Large intestine (tissue), 3 donors: ENCODE measurements around the gene KDM4C. TPM values are rescaled to one million over a fixed set of nuclear protein-coding genes. Genes with fewer than 3 reads are reported as not detected.

ENCODE experiments used
- DNase-seq, 2 donors: peaks; one replicate each; pipeline versions ENCODE4 v3.0.0 to v3.0.0-alpha.2; 2013
- H3K27ac ChIP-seq: one replicate; pipeline ENCODE4 v1.5.1; 2013; ENCODE audit warnings: low read length
- H3K27me3 ChIP-seq: 2 replicates; pipeline ENCODE4 v1.6.1; 2013; ENCODE audit warnings: low read length; ENCODE audit not compliant: control insufficient read depth, insufficient read depth
- H3K36me3 ChIP-seq: 2 replicates; pipeline ENCODE4 v1.6.1; 2013; ENCODE audit warnings: low read length; ENCODE audit not compliant: control insufficient read depth, insufficient read depth
- H3K4me1 ChIP-seq: one replicate; pipeline ENCODE4 v1.6.1; 2013; ENCODE audit warnings: low read length; ENCODE audit not compliant: control insufficient read depth, insufficient read depth
- H3K4me3 ChIP-seq: one replicate; pipeline ENCODE4 v1.5.1; 2013; ENCODE audit warnings: low read length
- H3K9me3 ChIP-seq: one replicate; pipeline ENCODE4 v1.6.1; 2013; ENCODE audit warnings: mild to moderate bottlenecking, low read depth, low read length, moderate library complexity; ENCODE audit not compliant: control insufficient read depth
- WGBS: methylation state at CpG from one replicate; pipeline ENCODE4 v1.1.5; 2013; ENCODE audit warnings: low lambda C conversion rate; ENCODE audit not compliant: insufficient coverage; 5-methylcytosine and 5-hydroxymethylcytosine counted together
- polyA plus RNA-seq: library from polyadenylated mRNA; unstranded; fragments of 120-200 nt; gene quantifications from one replicate; pipeline ENCODE4 v1.2.1, GENCODE V29; 2013

The KDM4C gene
- polyA plus RNA-seq, 1 donor: 27.2 TPM

- H3K9me3 ChIP-seq: no peaks in the 10 kb centered on the region
- no peak overlapping the region for H3K4me3 ChIP-seq
- H3K4me1 ChIP-seq: no peaks in the 10 kb centered on the region
- H3K27me3 ChIP-seq: no peaks in the 10 kb centered on the region
- WGBS: no CpG with 5 or more reads among the region's 1 CpG
- DNase-seq: no peak
- peaks cover 8% of the 10 kb centered on the region for H3K36me3 ChIP-seq
- H3K27ac ChIP-seq: no peak overlapping the region
These were observed 325.4 kb downstream of the KDM4C start for GRCh38 chr9:7083192-7083591.

DNA sequence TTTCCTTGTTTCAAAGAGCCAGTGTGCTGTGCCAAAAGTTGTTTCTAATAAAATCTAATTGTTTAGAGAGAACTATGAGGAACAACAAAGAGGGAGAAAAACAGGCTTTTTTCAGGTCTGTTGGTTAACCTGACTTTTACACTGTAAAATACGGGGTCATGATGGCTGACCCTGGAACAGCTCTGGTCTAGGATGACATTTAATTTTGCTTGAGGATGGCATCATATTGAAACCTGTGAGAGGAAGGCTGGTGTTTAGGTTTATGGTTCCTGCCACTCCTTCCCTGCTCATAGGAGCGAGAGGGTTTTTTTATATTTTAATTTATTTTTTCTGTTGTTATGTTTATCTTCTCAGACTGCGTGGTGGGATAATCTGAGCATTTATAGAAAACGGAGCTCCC lies 327.6 kb downstream of the KDM4C start:
- H3K27me3 ChIP-seq: no peaks in the 10 kb centered on the region
- H3K36me3 ChIP-seq: peaks cover 8% of the 10 kb centered on the region
- no peaks in the 10 kb centered on the region for H3K4me1 ChIP-seq
- no peak overlapping the region for H3K27ac ChIP-seq
- no peak overlapping the region for H3K4me3 ChIP-seq
- no peaks in the 10 kb centered on the region for H3K9me3 ChIP-seq
- 100% methylated on average over 2 of the region's 4 CpGs for WGBS
- DNase-seq: no peak

DNA sequence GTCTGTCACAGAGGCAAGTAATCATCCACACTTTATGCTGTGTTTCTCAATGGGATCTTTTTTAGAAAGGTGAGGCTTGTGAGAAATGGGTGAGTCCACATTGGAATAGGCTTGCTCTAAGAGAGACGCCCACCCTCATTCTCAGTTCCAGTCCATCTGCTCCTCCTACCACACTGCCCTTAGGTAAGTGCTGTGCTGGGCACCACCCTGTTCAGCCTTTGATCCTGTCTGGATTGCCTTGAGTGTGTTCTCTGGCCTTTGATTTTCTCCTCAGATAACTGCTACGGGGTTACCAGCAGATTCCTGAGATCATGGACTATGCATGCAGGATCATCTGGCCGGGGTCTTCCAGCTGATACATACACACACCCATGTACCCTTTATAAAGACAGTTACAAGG lies 328.6 kb downstream of the KDM4C start:
- Histone ChIP-seq H3K27ac (no peak overlapping the region), H3K9me3 (no peaks in the 10 kb centered on the region), H3K36me3 (peaks cover 8% of the 10 kb centered on the region), H3K27me3 (no peaks in the 10 kb centered on the region), H3K4me3 (no peak overlapping the region), H3K4me1 (no peaks in the 10 kb centered on the region)
- WGBS: no CpG with 5 or more reads among the region's 3 CpGs
- DNase-seq: peak in 1 of 2 donors; percentile 8

GRCh38 chr9:7088611-7089010 lies 330.8 kb downstream of the KDM4C start:
- H3K27me3 ChIP-seq: no peaks in the 10 kb centered on the region
- 94% methylated on average over 2 of the region's 3 CpGs for WGBS
- no peaks in the 10 kb centered on the region for H3K4me1 ChIP-seq
- no peaks in the 10 kb centered on the region for H3K9me3 ChIP-seq
- DNase-seq: peak in 1 of 2 donors; percentile 9
- H3K27ac ChIP-seq: no peak overlapping the region
- H3K4me3 ChIP-seq: no peak overlapping the region
- H3K36me3 ChIP-seq: peaks cover 6% of the 10 kb centered on the region

DNA sequence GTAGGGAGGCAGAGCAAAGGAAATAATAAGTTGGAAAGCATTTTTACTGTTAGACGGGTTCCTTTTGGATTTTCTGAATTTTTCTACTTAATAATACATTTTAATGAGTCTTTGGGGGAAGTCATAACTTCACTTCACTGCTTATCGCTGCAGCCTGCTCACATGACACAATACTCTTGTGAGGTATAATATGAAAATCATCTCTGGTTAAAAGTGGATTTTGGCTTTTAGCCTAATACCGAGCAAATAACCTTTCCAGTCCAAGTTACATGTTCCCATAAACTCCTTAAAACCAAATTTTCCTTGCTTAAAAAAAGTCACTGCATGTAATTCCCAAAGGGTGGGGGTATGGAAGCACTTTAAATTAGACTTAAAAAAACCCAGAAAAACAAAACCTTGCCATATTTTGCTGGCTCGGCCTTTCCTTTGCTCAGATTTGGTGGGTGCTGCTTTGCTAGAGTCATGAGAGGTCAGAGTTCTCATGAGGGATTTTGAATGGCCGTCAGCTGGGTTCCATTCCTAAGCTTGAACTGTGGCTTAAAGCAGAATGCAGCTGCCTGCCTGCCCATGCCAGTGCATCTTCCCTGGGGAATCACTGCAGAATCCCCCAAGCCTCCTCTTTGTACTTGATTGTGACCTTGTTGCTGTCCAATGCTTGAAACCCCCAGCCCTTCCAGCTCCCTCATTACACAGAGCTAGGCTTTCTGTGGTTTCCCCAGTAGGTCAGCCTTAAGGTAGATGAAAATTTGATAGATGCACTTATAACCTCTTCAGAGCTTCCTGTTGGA lies 331.8 kb downstream of the KDM4C start:
- no peak overlapping the region for H3K4me3 ChIP-seq
- H3K27me3 ChIP-seq: no peaks in the 10 kb centered on the region
- no peak for DNase-seq
- no peaks in the 10 kb centered on the region for H3K4me1 ChIP-seq
- peaks cover 6% of the 10 kb centered on the region for H3K36me3 ChIP-seq
- no peaks in the 10 kb centered on the region for H3K9me3 ChIP-seq
- H3K27ac ChIP-seq: no peak overlapping the region
- no CpG with 5 or more reads among the region's 5 CpGs for WGBS

- whole genome bisulfite sequencing: 100% methylated on average over 4 of the region's 4 CpGs
- Histone ChIP-seq H3K27me3 (no peaks in the 10 kb centered on the region), H3K4me1 (no peaks in the 10 kb centered on the region), H3K9me3 (no peaks in the 10 kb centered on the region), H3K36me3 (peaks cover 2% of the 10 kb centered on the region), H3K4me3 (no peak overlapping the region), H3K27ac (no peak overlapping the region)
- no peak for DNase-seq
These were observed 335.3 kb downstream of the KDM4C start for GRCh38 chr9:7093040-7093439.

- no peak for DNase-seq
- WGBS: no CpG with 5 or more reads among the region's 2 CpGs
- H3K9me3 ChIP-seq: no peaks in the 10 kb centered on the region
These were observed 336.3 kb downstream of the KDM4C start for GRCh38 chr9:7094052-7094451.

DNA sequence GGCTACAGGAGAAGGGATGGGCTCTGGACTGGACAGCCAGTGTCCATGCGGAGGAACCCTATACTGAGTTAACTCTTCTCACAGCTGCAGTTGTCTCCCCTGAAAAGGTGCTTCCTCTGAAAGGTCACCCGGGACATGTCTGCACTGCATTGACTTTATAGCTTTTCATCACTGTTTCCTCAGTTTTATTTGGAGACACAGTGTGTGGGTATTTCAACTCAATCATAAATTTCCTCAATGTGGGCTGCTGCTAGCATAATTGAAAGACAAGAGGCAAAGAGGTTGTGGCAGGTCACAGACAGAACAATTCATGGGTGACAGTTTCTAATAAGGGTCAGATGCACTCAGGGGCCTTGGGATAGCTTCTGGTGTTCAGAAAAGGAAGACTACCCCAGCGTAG lies 336.8 kb downstream of the KDM4C start:
- Histone ChIP-seq H3K9me3 (no peaks in the 10 kb centered on the region), H3K36me3 (peaks cover 2% of the 10 kb centered on the region), H3K27ac (no peak overlapping the region), H3K27me3 (no peaks in the 10 kb centered on the region), H3K4me3 (no peak overlapping the region), H3K4me1 (no peaks in the 10 kb centered on the region)
- no CpG with 5 or more reads among the region's 3 CpGs for WGBS
- DNase-seq: no peak

More at GRCh38 chr9:7094052-7094451, 336.3 kb downstream of the KDM4C start:
- Histone ChIP-seq H3K4me1 (no peaks in the 10 kb centered on the region), H3K4me3 (no peak overlapping the region), H3K36me3 (peaks cover 2% of the 10 kb centered on the region), H3K27me3 (no peaks in the 10 kb centered on the region), H3K27ac (no peak overlapping the region)

- WGBS: 67% methylated on average over 1 of the region's 3 CpGs
- no peak for DNase-seq
- peaks cover 2% of the 10 kb centered on the region for H3K36me3 ChIP-seq
These were observed 337.3 kb downstream of the KDM4C start for GRCh38 chr9:7095058-7095457.

DNA sequence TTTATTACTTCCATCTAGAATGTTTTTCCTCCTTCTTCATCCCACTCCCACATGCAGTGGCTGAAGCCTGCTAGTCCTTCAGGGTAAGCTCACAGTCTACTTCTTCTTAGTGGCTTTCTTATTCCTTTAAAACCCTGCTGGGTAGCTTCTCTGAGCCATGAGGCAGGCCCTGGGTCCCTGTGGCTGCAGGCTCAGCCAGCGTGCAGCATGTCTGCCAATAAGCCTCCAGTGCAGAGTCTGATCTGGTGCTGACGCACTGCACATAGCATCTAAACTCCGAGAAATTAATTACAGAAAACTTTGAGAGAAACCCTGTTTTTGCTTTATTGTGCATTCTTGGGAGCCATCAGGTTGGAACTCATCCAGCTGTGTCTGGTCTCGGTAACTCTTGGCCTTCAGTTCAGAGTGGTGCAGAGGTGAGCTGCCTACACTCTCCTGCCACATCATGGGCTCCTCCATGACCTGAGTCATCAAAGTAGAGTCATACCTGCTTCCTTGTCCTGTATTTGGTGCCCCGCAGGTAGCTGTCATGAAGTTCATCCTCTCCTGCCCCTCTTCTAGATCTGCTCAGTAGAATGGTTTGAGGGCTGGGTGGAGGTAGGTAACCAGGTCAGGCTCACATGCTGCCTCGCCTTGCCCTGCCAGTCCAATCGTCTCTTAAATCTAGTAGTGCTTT lies 339.4 kb downstream of the KDM4C start:
- H3K36me3 ChIP-seq: peaks cover 2% of the 10 kb centered on the region
- H3K9me3 ChIP-seq: no peaks in the 10 kb centered on the region
- H3K27ac ChIP-seq: no peak overlapping the region
- H3K4me3 ChIP-seq: no peak overlapping the region
- H3K27me3 ChIP-seq: no peaks in the 10 kb centered on the region
- WGBS: 89% methylated on average over 3 of the region's 7 CpGs
- no peaks in the 10 kb centered on the region for H3K4me1 ChIP-seq
- DNase-seq: no peak

More at GRCh38 chr9:7095058-7095457, 337.3 kb downstream of the KDM4C start:
- Histone ChIP-seq H3K4me1 (no peaks in the 10 kb centered on the region), H3K27ac (no peak overlapping the region), H3K4me3 (no peak overlapping the region), H3K27me3 (no peaks in the 10 kb centered on the region), H3K9me3 (no peaks in the 10 kb centered on the region)
